K562 (cell line): ENCODE results near the gene SLC25A10. TPM values are rescaled to one million over a fixed set of nuclear protein-coding genes. Genes with fewer than 3 reads are reported as not detected.

Source experiments
- ARHGAP35 ChIP-seq: fragments of 450-650 bp; IDR thresholded peaks from 2 replicates; pipeline ENCODE4 v1.6.1; 2018; ENCODE audit not compliant: partially characterized antibody
- ATF1 ChIP-seq, 2 experiments: fragments of 450-650 bp in 1 of 2; IDR thresholded peaks; 2 replicates each; pipeline ENCODE4 v1.6.1; 2016; ENCODE audit warnings: missing compliant biosample characterization in 1 of 2, missing genetic modification characterization in 1 of 2
- ATF7 ChIP-seq: fragments of 450-650 bp; IDR thresholded peaks from 2 replicates; pipeline ENCODE4 v1.7.1; 2014; ENCODE audit warnings: mild to moderate bottlenecking, moderate library complexity
- BRCA1 ChIP-seq, 2 experiments: fragments of 450-650 bp in 1 of 2; sonication (generic) in 1 of 2; formaldehyde crosslinking in 1 of 2; IDR thresholded peaks; 2 replicates each; pipeline versions ENCODE4 v1.5.0 to v1.6.1; 2017 to 2020; ENCODE audit warnings: mild to moderate bottlenecking in 1 of 2, missing genetic modification reagents in 1 of 2
- CC2D1A ChIP-seq: fragments of 450-650 bp; IDR thresholded peaks from 2 replicates; pipeline ENCODE4 v1.6.1; 2017; ENCODE audit warnings: mild to moderate bottlenecking
- CEBPB ChIP-seq: fragments of 450-650 bp; IDR thresholded peaks from 2 replicates; pipeline ENCODE4 v1.6.1; 2016; ENCODE audit warnings: missing genetic modification characterization, missing compliant biosample characterization
- EGR1 ChIP-seq: fragments of 450-650 bp; conservative IDR thresholded peaks from 2 replicates; pipeline ENCODE4 v1.6.1; 2017; ENCODE audit warnings: mild to moderate bottlenecking
- FOXK1 ChIP-seq: sonication (generic); formaldehyde crosslinking; IDR thresholded peaks from 2 replicates; pipeline ENCODE4 v1.8.0; 2022; ENCODE audit warnings: missing genetic modification reagents, mild to moderate bottlenecking, borderline replicate concordance
- GABPB1 ChIP-seq: sonication (generic); formaldehyde crosslinking; IDR thresholded peaks from 2 replicates; pipeline ENCODE4 v1.8.0; 2022; ENCODE audit warnings: mild to moderate bottlenecking, missing genetic modification reagents
- KDM4B ChIP-seq, 2 experiments: fragments of 450-650 bp in 1 of 2; sonication (generic) in 1 of 2; IDR thresholded peaks; 2 replicates each; pipeline ENCODE4 v1.6.1; 2016 to 2017; ENCODE audit warnings: borderline replicate concordance in 2 of 2, antibody characterized with exemption in 1 of 2, low read depth in 1 of 2, mild to moderate bottlenecking in 1 of 2
- NCOA2 ChIP-seq, 2 experiments: fragments of 450-650 bp; IDR thresholded peaks; 2 replicates each; pipeline ENCODE4 v1.6.1; 2018; ENCODE audit warnings: mild to moderate bottlenecking in 2 of 2, moderate library complexity in 1 of 2; ENCODE audit not compliant: partially characterized antibody in 2 of 2
- POLR3G ChIP-seq: IDR thresholded peaks from 2 replicates; pipeline ENCODE4 v1.6.1; 2011; ENCODE audit not compliant: insufficient read length, insufficient replicate concordance; ENCODE audit errors: extremely low read depth
- RBFOX2 ChIP-seq: fragments of 200-400 bp; formaldehyde crosslinking; IDR thresholded peaks from 2 replicates; pipeline ENCODE4 v1.6.1; 2017; ENCODE audit warnings: low read depth, mild to moderate bottlenecking, low read length, moderate library complexity
- SMARCA4 ChIP-seq: fragments of 450-650 bp; IDR thresholded peaks from 2 replicates; pipeline ENCODE4 v1.6.1; 2016
- SP1 ChIP-seq: sonication (generic); formaldehyde crosslinking; IDR thresholded peaks from 2 replicates; pipeline ENCODE4 v1.8.1; 2022; ENCODE audit warnings: mild to moderate bottlenecking, missing genetic modification reagents
- TGIF2 ChIP-seq: sonication (generic); formaldehyde crosslinking; IDR thresholded peaks from 2 replicates; pipeline ENCODE4 v1.8.1; 2022; ENCODE audit warnings: mild to moderate bottlenecking, missing genetic modification reagents, moderate library complexity
- THRAP3 ChIP-seq: fragments of 450-650 bp; IDR thresholded peaks from 2 replicates; pipeline ENCODE4 v1.6.1; 2016; ENCODE audit warnings: mild to moderate bottlenecking, inconsistent platforms, borderline replicate concordance
- TSC22D4 ChIP-seq: fragments of 450-650 bp; IDR thresholded peaks from 2 replicates; pipeline ENCODE4 v1.6.1; 2016; ENCODE audit warnings: missing genetic modification characterization, missing biosample characterization, control low read depth
- YY1 ChIP-seq, 3 experiments: IDR thresholded peaks; 2 replicates each; pipeline ENCODE4 v1.6.1; 2011; ENCODE audit warnings: low read length in 2 of 3, mild to moderate bottlenecking in 2 of 3, moderate library complexity in 2 of 3, borderline replicate concordance in 1 of 3, control low read depth in 1 of 3, low read depth in 1 of 3; ENCODE audit not compliant: insufficient read depth in 3 of 3, insufficient replicate concordance in 2 of 3, control insufficient read depth in 1 of 3, insufficient read length in 1 of 3; ENCODE audit errors: extremely low read depth in 1 of 3
- ZFP1 ChIP-seq: fragments of 450-650 bp; formaldehyde crosslinking; IDR thresholded peaks from 2 replicates; pipeline ENCODE4 v1.4.0; 2020; ENCODE audit warnings: mild to moderate bottlenecking, mixed read lengths
- polyA plus RNA-seq, 8 experiments: library from polyadenylated mRNA; depleted of rRNA in 4 of 8; stranded (reverse) in 5 of 8; unstranded in 3 of 8; fragments of >200 nt; fragmentation: Nextera tagmentation in 2 of 8; fragmentation: Illumina TruSeq in 1 of 8; extraction: Ambion mirVana in 2 of 8; extraction: Trizol in 1 of 8; gene quantifications; 2 replicates each; pipeline versions ENCODE4 v1.2.1 to v1.2.3, GENCODE V29; 2011 to 2014; ENCODE audit warnings: inconsistent platforms in 1 of 8, missing spikeins in 1 of 8
- total RNA-seq, 7 experiments: library from RNA; depleted of rRNA in 6 of 7; stranded (reverse); fragments of >200 nt in 6 of 7; fragmentation: Illumina TruSeq in 2 of 7; extraction: Trizol in 2 of 7; gene quantifications; 2 replicates each; pipeline versions ENCODE4 v1.2.1 to v1.2.3, GENCODE V29; 2011 to 2021; ENCODE audit warnings: low replicate concordance in 1 of 7
- TF ChIP-seq, protein P1 (sequence below): fragments of 250-450 bp; sonication (Bioruptor Pico); IDR thresholded peaks from 2 replicates; pipeline ENCODE4 v1.9.0; 2021; ENCODE audit warnings: mild to moderate bottlenecking, inconsistent platforms
- TF ChIP-seq, protein P2 (sequence below): sonication (generic); formaldehyde crosslinking; IDR thresholded peaks from 2 replicates; pipeline ENCODE4 v1.8.1; 2023; ENCODE audit warnings: mild to moderate bottlenecking, missing genetic modification reagents

The SLC25A10 gene
- total and polyA plus RNA-seq, 9 of the 15 experiments (the other 6 are each of a cell fraction or from before 2014, with no cell fraction given) = 0.10 to 85.6 (median 34.3) TPM

DNA sequence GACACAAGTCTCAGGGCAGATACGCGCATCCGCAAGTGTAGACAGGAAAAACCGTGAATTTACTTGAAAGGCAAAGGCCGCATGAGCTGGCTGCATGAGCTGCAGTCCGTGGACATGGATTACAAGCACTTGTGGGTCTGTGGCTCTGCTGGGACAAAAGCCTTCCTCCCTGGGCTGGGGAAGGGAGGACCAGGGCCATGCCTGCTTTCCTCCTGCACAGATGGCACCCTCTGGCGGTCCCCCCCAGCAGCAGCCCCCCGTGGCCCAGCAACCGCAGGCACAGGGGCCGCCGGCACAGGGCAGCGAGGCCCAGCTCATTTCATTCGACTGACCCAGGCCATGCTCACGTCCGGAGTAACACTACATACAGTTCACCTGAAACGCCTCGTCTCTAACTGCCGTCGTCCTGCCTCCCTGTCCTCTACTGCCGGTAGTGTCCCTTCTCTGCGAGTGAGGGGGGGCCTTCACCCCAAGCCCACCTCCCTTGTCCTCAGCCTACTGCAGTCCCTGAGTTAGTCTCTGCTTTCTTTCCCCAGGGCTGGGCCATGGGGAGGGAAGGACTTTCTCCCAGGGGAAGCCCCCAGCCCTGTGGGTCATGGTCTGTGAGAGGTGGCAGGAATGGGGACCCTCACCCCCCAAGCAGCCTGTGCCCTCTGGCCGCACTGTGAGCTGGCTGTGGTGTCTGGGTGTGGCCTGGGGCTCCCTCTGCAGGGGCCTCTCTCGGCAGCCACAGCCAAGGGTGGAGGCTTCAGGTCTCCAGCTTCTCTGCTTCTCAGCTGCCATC is 10.6 kb upstream of the SLC25A10 start (continued):
- TF ChIP-seq YY1 (IDR thresholded peaks at IDR 0.05; ENCODE audit: borderline replicate concordance in 1 of 3, control insufficient read depth in 1 of 3, extremely low read depth in 1 of 3, insufficient read depth in 3 of 3, insufficient read length in 1 of 3, insufficient replicate concordance in 2 of 3, low read depth in 1 of 3, low read length in 2 of 3) = no peak
- no peak for TF ChIP-seq NCOA2 (IDR thresholded peaks at IDR 0.05; ENCODE audit: partially characterized antibody in 2 of 2)
- TF ChIP-seq SMARCA4 = no peak
- no peak for TF ChIP-seq TSC22D4
- no peak for TF ChIP-seq POLR3G
- TF ChIP-seq KDM4B (IDR thresholded peaks at IDR 0.05; ENCODE audit: borderline replicate concordance in 2 of 2, low read depth in 1 of 2) = no peak
- no peak for TF ChIP-seq SP1 (CRISPR knock-in tag)
- TF ChIP-seq ATF1 (CRISPR knock-in tag; IDR thresholded peaks at IDR 0.05) = no peak
- no peak for TF ChIP-seq ATF1 (tag; IDR thresholded peaks at IDR 0.05)
- TF ChIP-seq CC2D1A = no peak
- TF ChIP-seq, protein P1, sequence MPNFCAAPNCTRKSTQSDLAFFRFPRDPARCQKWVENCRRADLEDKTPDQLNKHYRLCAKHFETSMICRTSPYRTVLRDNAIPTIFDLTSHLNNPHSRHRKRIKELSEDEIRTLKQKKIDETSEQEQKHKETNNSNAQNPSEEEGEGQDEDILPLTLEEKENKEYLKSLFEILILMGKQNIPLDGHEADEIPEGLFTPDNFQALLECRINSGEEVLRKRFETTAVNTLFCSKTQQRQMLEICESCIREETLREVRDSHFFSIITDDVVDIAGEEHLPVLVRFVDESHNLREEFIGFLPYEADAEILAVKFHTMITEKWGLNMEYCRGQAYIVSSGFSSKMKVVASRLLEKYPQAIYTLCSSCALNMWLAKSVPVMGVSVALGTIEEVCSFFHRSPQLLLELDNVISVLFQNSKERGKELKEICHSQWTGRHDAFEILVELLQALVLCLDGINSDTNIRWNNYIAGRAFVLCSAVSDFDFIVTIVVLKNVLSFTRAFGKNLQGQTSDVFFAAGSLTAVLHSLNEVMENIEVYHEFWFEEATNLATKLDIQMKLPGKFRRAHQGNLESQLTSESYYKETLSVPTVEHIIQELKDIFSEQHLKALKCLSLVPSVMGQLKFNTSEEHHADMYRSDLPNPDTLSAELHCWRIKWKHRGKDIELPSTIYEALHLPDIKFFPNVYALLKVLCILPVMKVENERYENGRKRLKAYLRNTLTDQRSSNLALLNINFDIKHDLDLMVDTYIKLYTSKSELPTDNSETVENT (CRISPR knock-in tag) = no peak
- TF ChIP-seq GABPB1 (CRISPR knock-in tag) = peak; percentile 47; the same call in 1 of the 2 replicates
- no peak for TF ChIP-seq ATF7
- no peak for TF ChIP-seq TGIF2 (CRISPR knock-in tag)
- no peak for TF ChIP-seq EGR1
- TF ChIP-seq ZFP1 (CRISPR knock-in tag) = no peak
- no peak for TF ChIP-seq CEBPB (tag)
- TF ChIP-seq ARHGAP35 = no peak
- no peak for TF ChIP-seq FOXK1
- TF ChIP-seq THRAP3 = no peak
- TF ChIP-seq BRCA1 (IDR thresholded peaks at IDR 0.05) = no peak
- TF ChIP-seq BRCA1 (CRISPR knock-in tag; IDR thresholded peaks at IDR 0.05) = no peak
- TF ChIP-seq, protein P2, sequence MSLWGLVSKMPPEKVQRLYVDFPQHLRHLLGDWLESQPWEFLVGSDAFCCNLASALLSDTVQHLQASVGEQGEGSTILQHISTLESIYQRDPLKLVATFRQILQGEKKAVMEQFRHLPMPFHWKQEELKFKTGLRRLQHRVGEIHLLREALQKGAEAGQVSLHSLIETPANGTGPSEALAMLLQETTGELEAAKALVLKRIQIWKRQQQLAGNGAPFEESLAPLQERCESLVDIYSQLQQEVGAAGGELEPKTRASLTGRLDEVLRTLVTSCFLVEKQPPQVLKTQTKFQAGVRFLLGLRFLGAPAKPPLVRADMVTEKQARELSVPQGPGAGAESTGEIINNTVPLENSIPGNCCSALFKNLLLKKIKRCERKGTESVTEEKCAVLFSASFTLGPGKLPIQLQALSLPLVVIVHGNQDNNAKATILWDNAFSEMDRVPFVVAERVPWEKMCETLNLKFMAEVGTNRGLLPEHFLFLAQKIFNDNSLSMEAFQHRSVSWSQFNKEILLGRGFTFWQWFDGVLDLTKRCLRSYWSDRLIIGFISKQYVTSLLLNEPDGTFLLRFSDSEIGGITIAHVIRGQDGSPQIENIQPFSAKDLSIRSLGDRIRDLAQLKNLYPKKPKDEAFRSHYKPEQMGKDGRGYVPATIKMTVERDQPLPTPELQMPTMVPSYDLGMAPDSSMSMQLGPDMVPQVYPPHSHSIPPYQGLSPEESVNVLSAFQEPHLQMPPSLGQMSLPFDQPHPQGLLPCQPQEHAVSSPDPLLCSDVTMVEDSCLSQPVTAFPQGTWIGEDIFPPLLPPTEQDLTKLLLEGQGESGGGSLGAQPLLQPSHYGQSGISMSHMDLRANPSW = no peak
- TF ChIP-seq RBFOX2 = peak; percentile 62
